NCI-H1092 treated with DMSO at 0.1 percent for 48 hours (cell line): Measurements from ENCODE around the gene POMT2.

Experiments
- DNase-seq: peaks from one replicate; lab custom pipeline; 2025; lab: John Stamatoyannopoulos, UW

POMT2 gene

DNA sequence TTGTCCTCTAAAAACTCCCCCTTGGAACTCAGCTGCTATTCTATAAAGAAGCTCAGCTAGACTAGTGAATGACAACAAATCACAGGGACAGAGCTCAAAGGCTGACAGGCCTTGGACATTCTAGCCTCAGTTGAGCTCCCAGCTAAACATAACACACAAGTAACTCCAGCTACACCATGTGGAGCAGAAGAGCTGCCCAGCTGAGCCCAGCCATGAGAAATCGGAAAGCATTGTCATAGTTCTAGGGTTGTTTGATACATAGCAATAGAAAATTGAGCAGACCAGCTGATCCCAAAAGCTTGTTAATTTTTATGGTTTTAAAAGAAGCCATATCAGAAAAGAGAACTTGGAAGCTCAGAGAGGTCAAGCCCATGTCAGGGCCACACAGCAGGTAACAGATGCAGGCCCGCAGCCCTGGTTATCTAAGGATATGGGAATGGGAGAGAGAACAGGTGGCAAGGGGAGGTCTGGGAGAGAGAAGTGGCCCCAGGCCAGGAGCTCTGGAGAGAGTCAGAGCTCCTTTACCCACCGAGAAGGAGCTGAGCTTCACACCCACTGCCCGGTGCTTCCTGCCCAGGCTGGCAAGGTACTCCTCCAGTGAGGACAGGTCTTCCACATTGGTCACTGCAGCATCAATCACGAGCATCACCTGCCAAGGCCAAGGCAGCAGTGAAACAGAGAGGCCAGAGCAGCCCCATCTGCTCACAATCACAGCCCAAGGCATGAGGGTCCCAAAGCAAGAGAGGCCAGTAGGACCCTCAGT lies 52.6 kb downstream of the POMT2 start:
- no peak for DNase-seq

- DNase-seq = no peak
These were observed 54.3 kb downstream of the POMT2 start for GRCh38 chr14:77266336-77266735.

DNA sequence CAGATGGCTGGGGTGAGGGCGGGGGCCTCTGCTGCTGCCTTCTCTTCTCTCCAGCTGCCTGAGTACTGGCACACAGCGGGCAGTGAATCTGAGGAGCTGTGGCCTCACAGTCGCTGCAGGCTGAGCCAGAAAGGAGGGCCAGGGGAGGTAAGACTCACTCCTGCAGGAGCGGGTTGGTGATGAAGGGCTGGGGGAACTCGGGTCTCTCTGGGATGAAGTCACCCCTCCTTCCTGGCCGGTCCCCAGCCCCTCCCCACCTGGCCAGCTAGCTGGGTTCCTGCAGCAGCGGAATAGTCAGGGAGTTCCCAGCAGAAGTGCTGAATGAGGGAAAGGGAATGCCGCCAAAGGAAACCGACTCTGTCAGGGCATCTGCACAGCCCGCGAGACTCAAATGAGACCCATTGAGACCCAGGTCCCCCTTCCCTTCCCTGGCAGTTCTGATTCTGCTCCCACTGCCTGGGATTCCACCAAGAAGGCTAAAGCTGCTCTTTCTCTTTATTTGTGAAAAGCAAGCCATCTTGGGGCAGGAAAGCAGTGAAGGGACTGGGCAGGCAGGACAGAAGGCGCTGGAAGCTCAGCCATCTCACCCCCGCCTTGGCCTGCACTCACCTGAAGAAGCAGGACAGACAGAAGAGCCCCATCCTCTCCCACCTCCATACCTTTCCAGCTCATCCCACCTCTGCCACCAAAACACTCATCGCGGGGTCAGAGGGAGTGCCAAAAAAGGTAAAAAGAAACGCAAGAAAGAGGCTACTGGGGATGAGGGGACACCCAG lies 54.9 kb downstream of the POMT2 start:
- no peak for DNase-seq

GRCh38 chr14:77265187-77265515 lies 55.5 kb downstream of the POMT2 start:
- DNase-seq = no peak

DNA sequence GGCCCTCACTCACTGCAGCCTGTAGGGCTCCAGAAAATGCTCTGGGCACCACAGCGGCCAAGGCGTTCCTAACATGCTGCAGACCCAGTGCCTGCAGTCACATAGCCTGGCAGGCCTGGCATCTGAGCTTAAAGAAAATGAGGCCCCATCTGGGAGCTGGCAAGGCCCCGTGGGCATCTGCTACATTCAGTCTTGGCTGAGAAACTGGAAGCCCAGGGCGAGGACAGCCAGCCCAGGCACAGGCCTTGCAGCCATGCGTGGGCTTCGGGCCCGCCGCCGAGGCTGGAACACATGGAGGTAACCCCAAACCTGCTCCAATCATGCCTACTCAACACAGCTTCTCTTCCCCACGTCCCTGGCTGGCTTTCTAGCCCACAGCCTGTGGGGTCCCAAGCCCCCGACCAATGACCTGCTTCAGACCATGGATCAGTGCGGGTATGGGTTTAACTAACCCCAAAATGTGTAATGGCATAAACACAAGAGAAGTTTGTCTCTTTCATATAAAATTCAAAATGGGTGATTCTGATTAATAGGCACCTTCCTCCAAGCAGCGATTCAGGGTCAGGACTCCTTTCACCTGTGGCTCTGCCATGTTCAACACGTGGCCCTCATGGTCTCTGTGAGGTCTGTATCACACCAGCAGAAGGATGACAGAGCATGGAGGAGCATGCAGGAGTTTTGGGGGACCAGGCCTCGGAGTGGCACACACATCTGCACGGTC lies 56.1 kb downstream of the POMT2 start:
- DNase-seq = no peak

DNA sequence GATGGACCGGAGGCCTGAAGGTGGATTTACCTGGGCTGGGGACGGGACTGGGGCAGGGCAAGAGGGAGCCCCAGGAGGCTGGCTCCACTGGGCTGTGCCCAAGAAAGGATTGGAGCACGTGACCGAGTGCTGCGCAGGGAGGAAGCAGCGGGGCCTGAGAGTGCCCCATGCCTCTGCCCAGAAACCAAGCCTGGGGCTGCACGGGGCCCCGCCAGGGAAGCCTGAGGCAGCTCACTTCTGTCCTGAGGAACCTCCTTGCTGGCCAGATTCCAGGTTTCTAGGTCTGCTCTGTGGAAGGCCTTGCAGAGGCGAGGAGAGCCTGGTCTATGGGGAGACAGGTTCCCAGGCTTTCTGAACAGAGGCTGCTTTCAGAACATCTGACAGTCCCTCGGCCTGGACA lies 60.1 kb downstream of the POMT2 start:
- no peak for DNase-seq

DNA sequence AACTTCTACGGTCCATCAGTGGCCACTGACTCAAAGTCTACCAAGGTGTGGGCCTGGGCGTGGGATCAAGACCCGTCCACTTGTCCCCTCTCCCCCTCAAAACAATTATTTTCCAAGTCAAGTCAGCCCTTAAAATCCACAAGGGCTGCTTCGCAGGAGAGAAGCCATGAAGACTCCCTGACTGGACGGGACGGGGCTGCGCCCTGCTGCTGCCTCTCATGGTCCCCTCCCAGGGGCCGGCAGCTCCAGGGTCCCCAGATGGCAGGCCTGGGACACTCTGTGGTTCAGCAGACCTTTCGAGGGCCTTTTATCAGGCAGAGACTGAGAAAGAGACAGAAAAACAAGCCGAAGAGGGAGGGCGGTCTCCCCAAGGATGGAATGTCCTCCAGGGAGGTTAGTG lies 60.5 kb downstream of the POMT2 start:
- no peak for DNase-seq

- DNase-seq = no peak
These were observed 61.5 kb downstream of the POMT2 start for GRCh38 chr14:77259025-77259715.

DNA sequence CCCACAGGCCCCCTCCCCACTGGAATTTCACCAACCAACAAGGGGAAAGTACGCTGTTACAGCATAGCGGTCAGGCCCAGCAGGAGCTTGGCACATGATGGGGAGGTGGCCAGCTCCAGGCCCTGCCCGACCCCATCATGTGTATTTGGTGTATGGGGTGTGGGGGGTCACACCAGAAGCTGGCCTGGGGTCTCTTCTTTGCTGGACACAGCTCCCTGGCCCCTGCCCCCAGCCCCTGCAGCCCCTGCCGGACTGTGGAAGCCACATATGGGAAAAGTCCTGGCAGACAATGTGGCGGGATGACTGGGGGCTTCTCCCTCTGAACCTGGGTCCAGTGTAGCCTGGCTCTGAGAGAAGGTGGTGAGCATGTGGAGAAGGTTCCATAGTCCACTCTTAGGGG lies 62.1 kb downstream of the POMT2 start:
- DNase-seq = no peak

GRCh38 chr14:77257700-77258099 lies 63.0 kb downstream of the POMT2 start:
- no peak for DNase-seq

- DNase-seq = no peak
These were observed 64.0 kb downstream of the POMT2 start for GRCh38 chr14:77256694-77257093.

GRCh38 chr14:77253333-77254190 lies 67.1 kb downstream of the POMT2 start:
- DNase-seq = no peak

DNA sequence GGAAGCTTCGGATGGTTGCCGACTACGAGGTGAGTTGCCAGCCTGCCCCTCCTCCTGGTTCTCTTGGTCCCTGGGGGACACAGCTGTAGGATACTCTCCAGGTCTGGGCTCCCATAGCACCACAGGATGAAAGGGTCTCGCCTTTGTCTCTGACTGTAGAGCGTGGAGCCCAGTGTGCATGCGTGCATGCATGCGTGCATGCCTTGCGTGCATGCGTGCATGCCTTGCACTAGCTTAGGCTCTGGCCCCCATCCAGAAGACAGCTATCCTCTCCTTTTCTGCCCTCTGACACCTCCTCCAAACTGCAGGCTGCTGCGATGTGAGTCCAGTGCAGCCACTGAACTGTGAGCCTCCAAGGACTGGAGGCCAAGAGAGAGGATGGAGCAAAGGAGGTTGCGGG lies 68.8 kb downstream of the POMT2 start:
- DNase-seq = no peak

DNA sequence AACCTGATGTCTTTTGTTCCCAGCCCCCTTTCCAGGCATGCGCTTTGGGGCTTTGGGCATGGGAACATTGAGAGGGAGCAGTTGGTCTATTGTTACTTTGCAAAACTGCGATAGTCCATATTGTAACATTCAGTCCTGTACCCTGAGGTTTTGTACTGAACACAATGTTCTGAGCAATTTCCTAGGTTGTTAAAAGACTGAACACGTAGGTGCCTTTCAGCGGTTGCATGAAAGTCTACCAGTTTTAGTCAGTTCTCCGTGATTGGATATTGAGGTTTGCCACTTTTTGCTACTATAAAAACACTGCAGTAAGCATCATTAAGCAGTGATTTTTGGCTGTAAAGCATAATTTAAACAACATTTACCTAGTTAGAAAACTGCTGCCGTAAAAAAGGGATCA lies 69.8 kb downstream of the POMT2 start:
- no peak for DNase-seq

- no peak for DNase-seq
These were observed 71.4 kb downstream of the POMT2 start for GRCh38 chr14:77249286-77249685.

- DNase-seq = no peak
These were observed 72.0 kb downstream of the POMT2 start for GRCh38 chr14:77248666-77249065.

DNA sequence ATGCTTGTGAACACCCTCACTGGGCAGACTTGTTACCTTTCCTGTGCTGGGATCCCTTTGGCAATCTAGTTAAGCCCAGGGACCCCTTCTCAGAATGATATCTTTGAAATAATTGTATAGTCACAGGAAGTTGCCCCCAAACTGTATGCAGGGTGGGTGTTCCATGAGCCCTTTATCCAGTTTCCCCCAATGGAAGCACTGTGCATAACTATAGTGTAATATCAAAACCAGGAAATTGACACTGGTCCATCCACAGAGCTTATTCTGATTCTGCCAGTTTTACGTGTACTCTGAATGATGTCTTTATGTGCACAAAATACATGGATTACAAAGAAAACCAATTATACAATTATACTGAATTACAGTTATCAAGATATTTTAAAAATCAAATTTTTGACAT lies 73.9 kb downstream of the POMT2 start:
- no peak for DNase-seq

- no peak for DNase-seq
These were observed 74.9 kb downstream of the POMT2 start for GRCh38 chr14:77245820-77246219.

DNA sequence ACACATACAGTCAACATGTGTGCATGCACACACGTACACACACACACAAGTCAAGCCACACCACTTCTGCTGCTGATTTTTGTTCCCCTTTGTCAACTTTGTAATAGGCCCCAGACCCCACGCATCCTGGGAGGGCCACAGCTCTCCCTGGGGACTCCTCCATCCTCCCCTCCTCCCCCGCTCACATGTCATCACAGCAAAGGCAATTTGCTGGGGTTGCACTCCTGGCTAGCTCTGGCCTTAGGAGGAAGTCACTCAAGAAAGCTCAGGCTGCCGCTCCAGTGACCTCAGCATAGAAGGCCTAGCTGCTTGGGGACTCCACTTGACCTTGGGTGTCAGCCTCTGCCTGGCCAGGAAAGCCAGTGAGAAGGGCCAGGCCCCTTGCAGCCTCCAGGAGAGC lies 76.8 kb downstream of the POMT2 start:
- no peak for DNase-seq

DNA sequence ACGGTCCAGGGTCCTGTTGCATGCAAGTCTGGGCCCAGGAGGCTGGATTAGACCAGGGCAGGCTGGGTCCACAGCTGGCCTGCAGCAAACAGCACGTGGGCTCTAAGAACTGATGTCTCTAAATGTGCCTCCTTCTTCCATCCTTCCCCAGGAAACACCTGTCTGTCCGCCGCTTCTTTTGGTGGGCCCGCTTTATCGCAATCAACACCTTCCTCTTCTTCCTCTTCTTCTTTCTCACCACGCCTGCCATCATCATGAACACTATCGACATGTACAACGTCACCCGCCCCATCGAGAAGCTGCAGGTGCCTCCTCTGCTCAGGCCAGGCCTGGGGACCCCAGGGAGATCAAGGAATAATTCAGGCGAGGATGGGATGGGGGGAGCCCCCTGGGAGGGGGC lies 77.9 kb downstream of the POMT2 start:
- DNase-seq = no peak

- no peak for DNase-seq
These were observed 78.7 kb downstream of the POMT2 start for GRCh38 chr14:77241955-77242354.
